ENCODE results near the gene AGBL2.

- no peak for TF ChIP-seq EZH2phosphoT487 (IDR thresholded peaks at IDR 0.05; ENCODE audit: borderline replicate concordance, low read length)
- TF ChIP-seq, protein P1, sequence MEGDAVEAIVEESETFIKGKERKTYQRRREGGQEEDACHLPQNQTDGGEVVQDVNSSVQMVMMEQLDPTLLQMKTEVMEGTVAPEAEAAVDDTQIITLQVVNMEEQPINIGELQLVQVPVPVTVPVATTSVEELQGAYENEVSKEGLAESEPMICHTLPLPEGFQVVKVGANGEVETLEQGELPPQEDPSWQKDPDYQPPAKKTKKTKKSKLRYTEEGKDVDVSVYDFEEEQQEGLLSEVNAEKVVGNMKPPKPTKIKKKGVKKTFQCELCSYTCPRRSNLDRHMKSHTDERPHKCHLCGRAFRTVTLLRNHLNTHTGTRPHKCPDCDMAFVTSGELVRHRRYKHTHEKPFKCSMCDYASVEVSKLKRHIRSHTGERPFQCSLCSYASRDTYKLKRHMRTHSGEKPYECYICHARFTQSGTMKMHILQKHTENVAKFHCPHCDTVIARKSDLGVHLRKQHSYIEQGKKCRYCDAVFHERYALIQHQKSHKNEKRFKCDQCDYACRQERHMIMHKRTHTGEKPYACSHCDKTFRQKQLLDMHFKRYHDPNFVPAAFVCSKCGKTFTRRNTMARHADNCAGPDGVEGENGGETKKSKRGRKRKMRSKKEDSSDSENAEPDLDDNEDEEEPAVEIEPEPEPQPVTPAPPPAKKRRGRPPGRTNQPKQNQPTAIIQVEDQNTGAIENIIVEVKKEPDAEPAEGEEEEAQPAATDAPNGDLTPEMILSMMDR (IDR thresholded peaks at IDR 0.05; ENCODE audit: low read depth, low read length, poor library complexity, severe bottlenecking), result no peak
Observed at GRCh38 chr11:47641600-47642098, 73.5 kb downstream of the AGBL2 start.
